ENCODE results near the gene PYGB.

The PYGB gene

GRCh38 chr20:25280574-25281535 is 33.0 kb downstream of the PYGB start:
- no peak for DNase-seq (ENCODE audit: extremely low read depth in 1 of 2, low read depth in 1 of 2)

DNA sequence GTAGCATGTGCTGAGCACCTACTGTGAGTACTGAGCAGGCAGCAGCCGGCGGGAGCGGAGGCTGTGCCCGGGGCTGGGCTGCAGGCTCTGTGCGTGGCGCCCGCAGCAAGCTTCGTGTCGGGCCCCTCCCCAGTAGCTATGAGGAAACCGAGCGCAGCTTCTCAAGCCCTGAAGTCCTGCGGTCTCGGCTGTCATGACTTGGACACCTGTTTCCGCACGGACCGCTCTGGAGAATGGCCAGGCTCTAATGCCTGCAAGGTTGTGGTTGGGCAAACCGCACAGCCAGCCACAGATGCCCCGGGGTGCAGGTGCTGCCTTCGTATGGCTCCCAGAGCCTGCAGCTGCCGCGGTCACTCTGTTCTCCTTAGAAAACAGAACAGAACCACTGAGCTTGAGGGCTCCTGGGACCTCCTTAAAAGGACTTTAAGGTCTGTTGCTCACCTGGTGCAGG is 33.7 kb downstream of the PYGB start:
- DNase-seq (ENCODE audit: extremely low read depth in 1 of 2, low read depth in 1 of 2), result no peak

- no peak for DNase-seq (ENCODE audit: extremely low read depth in 1 of 2, low read depth in 1 of 2)
Observed at GRCh38 chr20:25282034-25282781, 34.3 kb downstream of the PYGB start.

- DNase-seq (ENCODE audit: extremely low read depth in 1 of 2, low read depth in 1 of 2), result no peak
Observed at GRCh38 chr20:25282796-25283195, 34.9 kb downstream of the PYGB start.

- no peak for DNase-seq (ENCODE audit: extremely low read depth in 1 of 2, low read depth in 1 of 2)
Observed at GRCh38 chr20:25283221-25283951, 35.5 kb downstream of the PYGB start.

DNA sequence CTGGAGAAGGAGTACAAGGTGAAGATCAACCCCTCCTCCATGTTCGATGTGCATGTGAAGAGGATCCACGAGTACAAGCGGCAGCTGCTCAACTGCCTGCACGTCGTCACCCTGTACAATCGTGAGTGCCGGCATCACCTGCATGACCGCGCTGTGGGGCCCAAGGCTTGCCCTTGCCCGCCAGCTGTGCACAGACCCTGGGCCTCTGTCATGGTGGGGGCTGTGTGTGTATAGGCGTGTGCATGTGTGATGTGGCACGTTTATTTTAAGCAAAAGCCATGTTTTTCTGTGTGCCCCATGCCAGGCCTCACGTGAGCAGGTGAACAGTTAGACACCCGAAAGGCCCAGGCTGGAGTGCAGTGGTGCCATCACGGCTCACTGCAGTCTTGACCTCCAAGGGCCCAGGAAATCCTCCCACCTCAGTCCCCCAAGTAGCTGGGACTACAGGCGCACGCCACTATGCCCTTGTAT is 36.3 kb downstream of the PYGB start:
- DNase-seq (ENCODE audit: extremely low read depth in 1 of 2, low read depth in 1 of 2), result no peak

GRCh38 chr20:25285091-25285647 is 37.3 kb downstream of the PYGB start:
- DNase-seq (ENCODE audit: extremely low read depth in 1 of 2, low read depth in 1 of 2), result no peak

DNA sequence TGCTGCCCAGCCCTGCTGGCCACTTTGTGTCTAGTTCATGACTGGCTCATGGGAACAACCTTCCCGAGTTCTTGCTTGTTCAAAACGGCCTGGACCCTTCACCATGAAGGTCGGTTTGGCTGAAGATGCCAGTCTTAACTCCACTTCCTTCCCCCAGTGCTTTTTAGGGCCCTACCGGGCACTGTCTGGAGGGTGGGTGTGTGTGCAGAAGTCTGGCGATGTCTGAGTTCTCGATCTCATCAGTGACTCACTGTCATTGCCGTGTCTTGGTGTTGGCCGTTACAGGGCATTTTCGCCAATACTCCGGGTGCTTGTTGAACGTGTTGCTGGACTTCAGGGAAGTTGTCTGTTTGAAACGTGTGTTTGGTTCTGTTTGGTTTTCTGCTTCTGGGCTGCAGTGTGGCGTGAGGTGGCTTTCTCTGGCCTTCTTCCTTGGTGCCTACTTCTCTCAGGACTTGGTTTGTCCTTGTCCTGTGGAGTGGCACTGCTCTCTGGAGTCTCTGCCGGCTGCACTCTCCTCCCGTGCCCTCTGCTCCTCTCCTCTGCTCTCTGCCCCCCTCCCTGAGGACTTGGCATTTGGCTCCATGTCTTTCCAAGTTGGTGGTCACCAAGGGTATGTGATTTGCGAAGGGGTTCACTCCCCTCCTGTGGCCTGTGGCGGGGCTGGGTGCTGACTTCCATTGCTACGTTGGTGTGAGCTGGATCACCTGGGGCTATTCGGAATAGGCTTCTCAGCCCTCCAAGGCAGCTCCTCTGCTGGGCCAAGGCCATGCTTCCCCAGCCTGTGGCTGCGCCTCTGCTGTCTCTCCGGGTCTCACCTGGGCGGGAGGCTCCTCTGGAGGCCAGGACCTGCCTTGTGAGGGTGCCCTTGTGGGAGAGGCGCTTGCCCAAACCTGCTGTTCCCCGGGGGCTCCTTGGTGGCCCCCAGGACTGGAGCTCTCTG is 38.2 kb downstream of the PYGB start:
- no peak for DNase-seq (ENCODE audit: extremely low read depth in 1 of 2, low read depth in 1 of 2)

- DNase-seq (ENCODE audit: extremely low read depth in 1 of 2, low read depth in 1 of 2), result no peak
Observed at GRCh38 chr20:25286917-25287316, 39.0 kb downstream of the PYGB start.

DNA sequence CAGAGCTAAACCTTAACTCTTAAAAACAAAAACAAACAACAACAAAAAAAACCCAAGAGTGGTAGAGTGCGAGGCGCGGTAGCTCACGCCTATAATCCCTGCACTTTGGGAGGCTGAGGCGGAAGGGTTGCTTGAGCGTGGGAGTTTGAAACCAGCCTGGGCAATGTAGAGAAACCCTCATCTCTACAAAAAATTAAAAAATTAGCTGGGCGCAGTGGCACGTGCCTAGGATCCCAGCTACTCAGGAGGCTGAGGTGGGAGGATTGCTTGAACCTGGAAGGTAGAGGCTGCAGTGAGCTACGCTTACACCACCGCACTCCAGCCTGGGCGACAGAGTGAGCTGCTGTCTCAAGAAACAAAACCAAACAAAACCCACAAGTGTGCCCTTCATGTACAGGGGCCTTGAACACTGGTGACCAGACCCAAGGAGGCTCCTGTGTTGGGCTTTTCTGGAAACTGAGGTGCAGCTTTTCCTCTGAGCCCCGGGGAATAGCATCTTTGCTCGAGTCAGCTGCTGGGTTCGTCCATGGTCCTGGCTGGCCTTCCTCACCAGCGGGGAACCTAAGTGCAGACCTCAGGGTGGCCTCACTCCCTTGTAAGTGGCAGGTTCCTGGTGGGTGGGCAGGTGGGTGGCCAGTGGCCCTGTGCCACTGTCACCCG is 39.9 kb downstream of the PYGB start:
- DNase-seq (ENCODE audit: extremely low read depth in 1 of 2, low read depth in 1 of 2), result no peak

GRCh38 chr20:25288291-25289181 is 40.7 kb downstream of the PYGB start:
- DNase-seq (ENCODE audit: extremely low read depth in 1 of 2, low read depth in 1 of 2), result no peak

- DNase-seq (ENCODE audit: extremely low read depth in 1 of 2, low read depth in 1 of 2), result no peak
Observed at GRCh38 chr20:25289886-25290597, 42.2 kb downstream of the PYGB start.

GRCh38 chr20:25290646-25291431 is 43.0 kb downstream of the PYGB start:
- no peak for DNase-seq (ENCODE audit: extremely low read depth in 1 of 2, low read depth in 1 of 2)

GRCh38 chr20:25291432-25292133 is 43.7 kb downstream of the PYGB start:
- no peak for DNase-seq (ENCODE audit: extremely low read depth in 1 of 2, low read depth in 1 of 2)

DNA sequence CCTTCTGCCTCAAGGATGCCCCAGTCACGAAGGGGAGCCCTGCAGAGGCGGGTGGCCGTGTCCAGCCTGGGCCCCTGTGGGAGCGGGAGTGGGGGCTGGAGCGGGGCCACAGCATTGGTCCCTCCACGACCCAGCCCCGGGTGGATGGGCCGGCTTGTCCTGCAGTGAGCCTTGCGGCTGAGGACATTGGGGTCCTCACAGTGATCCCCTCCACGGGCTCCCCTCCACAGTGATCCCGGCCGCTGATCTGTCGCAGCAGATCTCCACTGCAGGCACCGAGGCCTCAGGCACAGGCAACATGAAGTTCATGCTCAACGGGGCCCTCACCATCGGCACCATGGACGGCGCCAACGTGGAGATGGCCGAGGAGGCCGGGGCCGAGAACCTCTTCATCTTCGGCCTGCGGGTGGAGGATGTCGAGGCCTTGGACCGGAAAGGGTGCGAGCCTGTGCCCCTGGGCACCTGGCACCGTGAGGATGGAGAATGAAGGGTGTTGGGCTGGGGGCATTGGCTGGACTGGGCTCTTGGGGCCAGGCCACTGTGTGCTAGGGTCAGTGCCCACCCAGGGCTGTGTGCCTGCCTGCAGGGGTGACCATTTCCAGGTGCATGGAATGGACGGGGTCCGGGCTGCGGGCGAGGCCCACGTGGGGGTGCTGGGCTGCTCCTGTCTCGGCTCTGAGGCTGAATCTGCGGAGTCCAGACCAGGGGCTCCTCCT is 44.4 kb downstream of the PYGB start:
- DNase-seq (ENCODE audit: extremely low read depth in 1 of 2, low read depth in 1 of 2), result no peak

Data from stimulated activated CD8-positive, alpha-beta memory T cell treated with anti-CD3 and anti-CD28 coated beads, Interleukin-7, amount 100 ng/mL, for 48 hours (primary cell).